GM23338 (cell line): Measurements from ENCODE around the gene MPL. TPM values are rescaled to one million over a fixed set of nuclear protein-coding genes. Genes with fewer than 3 reads are reported as not detected.

Experiments used
- ATAC-seq: fragments of 200-7000 bp; cut with Tn5 transposase; 3 replicates; pipeline ENCODE4 v1.9.1; 2020
- DNase-seq: peaks from one replicate; pipeline ENCODE4 v3.0.0-alpha.2; 2015; ENCODE audit warnings: low spot score
- H2AFZ ChIP-seq: fragments of 200-600 bp; sonication (generic); 2 replicates; pipeline ENCODE4 v1.8.0; 2016; ENCODE audit warnings: antibody characterized with exemption, mild to moderate bottlenecking, moderate library complexity
- H3F3A ChIP-seq: fragments of 200-600 bp; sonication (generic); replicated peaks from 2 replicates; pipeline ENCODE4 v1.8.0; 2017; ENCODE audit warnings: antibody characterized with exemption, mixed run types, low read depth
- H3K27ac ChIP-seq: fragments of 200-600 bp; sonication (generic); 2 replicates; pipeline ENCODE4 v1.6.1; 2016; ENCODE audit warnings: low read depth
- H3K27me3 ChIP-seq: fragments of 200-600 bp; sonication (generic); 2 replicates; pipeline ENCODE4 v1.8.0; 2016; ENCODE audit warnings: mild to moderate bottlenecking, mixed run types, moderate library complexity; ENCODE audit not compliant: insufficient read depth
- H3K36me3 ChIP-seq: fragments of 200-600 bp; sonication (generic); 2 replicates; pipeline ENCODE4 v1.8.0; 2016; ENCODE audit warnings: mild to moderate bottlenecking; ENCODE audit not compliant: insufficient read depth
- H3K4me1 ChIP-seq: fragments of 200-600 bp; sonication (generic); 2 replicates; pipeline ENCODE4 v1.8.0; 2016; ENCODE audit warnings: mild to moderate bottlenecking, moderate library complexity; ENCODE audit not compliant: insufficient read depth
- H3K4me2 ChIP-seq: fragments of 200-600 bp; sonication (generic); 2 replicates; pipeline ENCODE4 v1.7.1; 2017; ENCODE audit warnings: mixed run types
- H3K4me3 ChIP-seq: fragments of 200-600 bp; sonication (generic); 2 replicates; pipeline ENCODE4 v1.6.1; 2016; ENCODE audit warnings: mixed run types
- H3K79me2 ChIP-seq: fragments of 200-600 bp; sonication (generic); replicated peaks from 2 replicates; pipeline ENCODE4 v1.8.0; 2017; ENCODE audit warnings: mild to moderate bottlenecking; ENCODE audit not compliant: insufficient read depth
- H3K9me2 ChIP-seq: fragments of 200-600 bp; sonication (generic); 2 replicates; pipeline ENCODE4 v1.8.0; 2017; ENCODE audit not compliant: insufficient read depth
- H4K20me1 ChIP-seq: fragments of 200-600 bp; sonication (generic); replicated peaks from 2 replicates; pipeline ENCODE4 v1.8.0; 2017; ENCODE audit warnings: mild to moderate bottlenecking; ENCODE audit not compliant: insufficient read depth
- H3K27ac Mint-ChIP-seq: 2 replicates; pipeline ENCODE4 v1.8.0; 2020; ENCODE audit warnings: inconsistent platforms, mild to moderate bottlenecking, moderate library complexity, mixed read lengths
- H3K27me3 Mint-ChIP-seq: 3 replicates; pipeline ENCODE4 v1.8.0; 2022; ENCODE audit warnings: low read depth, mild to moderate bottlenecking, moderate library complexity, mixed read lengths, inconsistent platforms; ENCODE audit not compliant: insufficient read depth, poor library complexity
- H3K36me3 Mint-ChIP-seq: 3 replicates; pipeline ENCODE4 v1.8.0; 2021; ENCODE audit warnings: low read depth, mild to moderate bottlenecking, inconsistent platforms, moderate library complexity, mixed read lengths
- H3K4me1 Mint-ChIP-seq: 3 replicates; pipeline ENCODE4 v1.8.0; 2020; ENCODE audit warnings: mild to moderate bottlenecking, inconsistent platforms, mixed read lengths
- H3K4me3 Mint-ChIP-seq: 3 replicates; pipeline ENCODE4 v1.8.0; 2021; ENCODE audit warnings: moderate library complexity, mild to moderate bottlenecking, inconsistent platforms, mixed read lengths
- H3K9me3 Mint-ChIP-seq: 3 replicates; pipeline ENCODE4 v1.8.0; 2020; ENCODE audit warnings: moderate library complexity, mild to moderate bottlenecking, inconsistent platforms, mixed read lengths
- CREB1 ChIP-seq: fragments of 250-450 bp; sonication (Bioruptor Pico); IDR thresholded peaks from 2 replicates; pipeline ENCODE4 v1.5.0; 2020; ENCODE audit warnings: low read depth, mild to moderate bottlenecking, moderate library complexity
- CTCF ChIP-seq, 2 experiments: fragments of 200-600 bp in 1 of 2; sonication (generic) in 1 of 2; conservative IDR thresholded peaks; 2 replicates each; pipeline versions ENCODE4 v1.5.1 to v1.6.1; 2016 to 2017; ENCODE audit warnings: antibody characterized with exemption in 2 of 2, low read depth in 2 of 2, mild to moderate bottlenecking in 2 of 2, moderate library complexity in 1 of 2
- ETS1 ChIP-seq: IDR thresholded peaks from 2 replicates; pipeline ENCODE4 v1.6.1; 2016; ENCODE audit warnings: antibody characterized with exemption
- EZH2 ChIP-seq: fragments of 200-600 bp; sonication (generic); IDR thresholded peaks from one replicate; pipeline ENCODE4 v1.8.0; 2017; ENCODE audit warnings: antibody characterized with exemption, mild to moderate bottlenecking, low read depth; ENCODE audit not compliant: unreplicated experiment
- EZH2phosphoT487 ChIP-seq: fragments of 200-600 bp; sonication (generic); IDR thresholded peaks from one replicate; pipeline ENCODE4 v1.8.1; 2018; ENCODE audit warnings: antibody characterized with exemption; ENCODE audit not compliant: unreplicated experiment
- JUNB ChIP-seq: IDR thresholded peaks from one replicate; pipeline ENCODE4 v1.6.1; 2016; ENCODE audit warnings: antibody characterized with exemption; ENCODE audit not compliant: unreplicated experiment
- NANOG ChIP-seq: IDR thresholded peaks from 2 replicates; pipeline ENCODE4 v1.6.1; 2016; ENCODE audit warnings: antibody characterized with exemption, borderline replicate concordance
- ZNF331 ChIP-seq: fragments of 250-450 bp; sonication (Bioruptor Pico); IDR thresholded peaks from 2 replicates; pipeline ENCODE4 v1.5.0; 2020; ENCODE audit warnings: low read depth, mild to moderate bottlenecking, moderate library complexity
- ZNF462 ChIP-seq: fragments of 250-450 bp; sonication (Bioruptor Pico); IDR thresholded peaks from 2 replicates; pipeline ENCODE4 v1.5.0; 2020; ENCODE audit warnings: mild to moderate bottlenecking, moderate library complexity
- polyA plus RNA-seq: library from polyadenylated mRNA; unstranded; fragments of >200 nt; fragmentation: Nextera tagmentation; extraction: Ambion mirVana; gene quantifications from 2 replicates; pipeline ENCODE4 v1.2.1, GENCODE V29; 2016
- total RNA-seq: library from RNA; depleted of rRNA; stranded (reverse); fragments of >200 nt; shearing (Covaris generic); gene quantifications from 2 replicates; pipeline ENCODE4 v1.2.3, GENCODE V29; 2014

Gene MPL
- total and polyA plus RNA-seq, 2 experiments from 2014 or later = not detected

GRCh38 chr1:43360616-43361015 lies 23.0 kb downstream of the MPL start:
- H3K4me3 Mint-ChIP-seq = peak overlapping the region; percentile 95
- H3F3A ChIP-seq = peaks cover 30% of the 10 kb centered on the region
- H3K36me3 Mint-ChIP-seq = peaks cover 59% of the 10 kb centered on the region
- TF ChIP-seq NANOG (no peak), CTCF (conservative IDR thresholded peaks at IDR 0.05; ENCODE audit: low read depth in 2 of 2) (no peak), ZNF331 (no peak), EZH2phosphoT487 (no peak), ETS1 (no peak), CREB1 (CRISPR knock-in tag) (no peak), EZH2 (no peak), JUNB (no peak), ZNF462 (no peak)
- DNase-seq = no peak
- H3K27ac Mint-ChIP-seq = no peak overlapping the region
- peak overlapping the region; percentile 91 for H3K4me3 ChIP-seq
- H3K27me3 ChIP-seq = no peaks in the 10 kb centered on the region
- no peaks in the 10 kb centered on the region; the same call in 2 of the 3 replicates for H3K9me3 Mint-ChIP-seq
- H3K4me1 ChIP-seq = peaks cover 19% of the 10 kb centered on the region
- H3K27me3 Mint-ChIP-seq = peaks cover 17% of the 10 kb centered on the region
- H3K27ac ChIP-seq = no peak overlapping the region
- H2AFZ ChIP-seq = no peak overlapping the region
- H3K9me2 ChIP-seq = no peaks in the 10 kb centered on the region
- H3K4me1 Mint-ChIP-seq = peaks cover 33% of the 10 kb centered on the region
- H4K20me1 ChIP-seq = peaks cover 30% of the 10 kb centered on the region
- H3K4me2 ChIP-seq = peak overlapping the region; percentile 92
- peaks cover 34% of the 10 kb centered on the region for H3K36me3 ChIP-seq
- peaks cover 37% of the 10 kb centered on the region for H3K79me2 ChIP-seq
- ATAC-seq = no peak
